NCI-H446 treated with DMSO at 0.1 percent for 48 hours (cell line): ENCODE data around the gene C16orf92.

Experiments
- DNase-seq: peaks from one replicate; lab custom pipeline; 2025; lab: John Stamatoyannopoulos, UW

C16orf92 gene

GRCh38 chr16:30022887-30023286 is at the start of gene C16orf92:
Gene C16orf92 (plus strand): TSS chr16:30023198. CDS start chr16:30023341, 143 bp downstream.
- no peak for DNase-seq

GRCh38 chr16:29973384-29974246 is 49.4 kb upstream of the C16orf92 start, which contains the start of gene TAOK2:
Gene TAOK2 (plus strand): TSS chr16:29973868. CDS start chr16:29977773, 3,905 bp downstream.
- peak; percentile 98 for DNase-seq

GRCh38 chr16:29974291-29975133 is 48.5 kb upstream of the C16orf92 start:
- no peak for DNase-seq

GRCh38 chr16:29975134-29975538 is 47.9 kb upstream of the C16orf92 start:
- DNase-seq: no peak

GRCh38 chr16:29975811-29976511 is 47.0 kb upstream of the C16orf92 start:
- DNase-seq: no peak

GRCh38 chr16:29977063-29977825 is 45.8 kb upstream of the C16orf92 start:
- DNase-seq: no peak

- DNase-seq: no peak
These were observed 44.9 kb upstream of the C16orf92 start for GRCh38 chr16:29978081-29978480.

GRCh38 chr16:29978564-29979270 is 44.3 kb upstream of the C16orf92 start:
- DNase-seq: no peak

- no peak for DNase-seq
These were observed 40.2 kb upstream of the C16orf92 start for GRCh38 chr16:29982560-29983419.

GRCh38 chr16:29983420-29984136 is 39.4 kb upstream of the C16orf92 start:
- no peak for DNase-seq

GRCh38 chr16:29984137-29984763 is 38.7 kb upstream of the C16orf92 start:
- no peak for DNase-seq

- DNase-seq: no peak
These were observed 38.2 kb upstream of the C16orf92 start for GRCh38 chr16:29984764-29985147.

GRCh38 chr16:29985271-29985811 is 37.7 kb upstream of the C16orf92 start:
- DNase-seq: no peak

GRCh38 chr16:29986231-29986630 is 36.8 kb upstream of the C16orf92 start:
- no peak for DNase-seq

GRCh38 chr16:29986931-29987330 is 36.1 kb upstream of the C16orf92 start:
- DNase-seq: no peak

GRCh38 chr16:29987371-29988085 is 35.5 kb upstream of the C16orf92 start:
- DNase-seq: no peak

- no peak for DNase-seq
These were observed 34.5 kb upstream of the C16orf92 start for GRCh38 chr16:29988346-29989075.
